H1 (cell line): ENCODE results near the gene SSH2. TPM values are rescaled to one million over a fixed set of nuclear protein-coding genes. Genes with fewer than 3 reads are reported as not detected.

Experiments used
- CHD7 ChIP-seq: fragments of 300-600 bp; sonication (generic); IDR thresholded peaks from 2 replicates; pipeline ENCODE4 v1.7.1; 2012; ENCODE audit warnings: low read length, moderate library complexity, mild to moderate bottlenecking, inconsistent platforms; ENCODE audit not compliant: insufficient replicate concordance
- CREB1 ChIP-seq: IDR thresholded peaks from 2 replicates; pipeline ENCODE4 v1.6.1; 2012; ENCODE audit warnings: inconsistent platforms
- CTBP2 ChIP-seq: IDR thresholded peaks from 2 replicates; pipeline ENCODE4 v1.7.0; 2011; ENCODE audit warnings: borderline replicate concordance, mild to moderate bottlenecking, moderate library complexity, mixed read lengths, low read length; ENCODE audit not compliant: insufficient read depth, insufficient read length
- CTCF ChIP-seq, 3 experiments: IDR thresholded peaks; 1 replicate in 2 of 3; 2 replicates in 1 of 3; pipeline versions ENCODE4 v1.5.1 to v1.6.1; 2011; ENCODE audit warnings: low read length in 3 of 3, mild to moderate bottlenecking in 3 of 3, inconsistent platforms in 2 of 3, low read depth in 1 of 3, moderate library complexity in 1 of 3; ENCODE audit not compliant: insufficient read depth in 1 of 3; ENCODE audit errors: control extremely low read depth in 1 of 3
- E2F6 ChIP-seq: IDR thresholded peaks from 2 replicates; pipeline ENCODE4 v1.6.1; 2012; ENCODE audit warnings: inconsistent platforms
- JUN ChIP-seq: IDR thresholded peaks from 2 replicates; pipeline ENCODE4 v1.6.1; 2011; ENCODE audit warnings: low read depth, mild to moderate bottlenecking, improper control_type of control experiment, low read length
- MAFK ChIP-seq: IDR thresholded peaks from 2 replicates; pipeline ENCODE4 v1.6.1; 2012; ENCODE audit warnings: low read depth, mild to moderate bottlenecking, improper control_type of control experiment, low read length
- TAF1 ChIP-seq: IDR thresholded peaks from 2 replicates; pipeline ENCODE4 v1.6.1; 2011; ENCODE audit warnings: mild to moderate bottlenecking, low read depth, low read length
- TAF7 ChIP-seq: optimal IDR thresholded peaks from 2 replicates; pipeline ENCODE3; 2011; ENCODE audit warnings: low read depth, mild to moderate bottlenecking, inconsistent platforms, low read length, moderate library complexity, borderline replicate concordance
- polyA plus RNA-seq, 7 experiments: library from polyadenylated mRNA; depleted of rRNA in 3 of 7; stranded (reverse) in 5 of 7; unstranded in 2 of 7; fragments of >200 nt in 5 of 7; fragments of 200-250 nt in 2 of 7; gene quantifications; 1 replicate in 5 of 7; 2 replicates in 1 of 7; 4 replicates in 1 of 7; pipeline versions ENCODE4 v1.2.1 to v1.2.3, GENCODE V29; 2011 to 2013; ENCODE audit warnings: missing spikeins in 2 of 7, mixed read lengths in 2 of 7
- total RNA-seq: library from RNA; stranded (reverse); fragmentation: NEBNext Ultra II Directional; extraction: Animal tissue kit (Norgen Biotek cat#: 25700); gene quantifications from 2 replicates; pipeline ENCODE4 v1.2.1, GENCODE V29; 2021

SSH2 gene
- total and polyA plus RNA-seq, 2 of the 8 experiments (the other 6 are each of a cell fraction or from before 2014, with no cell fraction given), result 5.2 to 15.9 TPM

GRCh38 chr17:29652976-29653375 is 277.1 kb downstream of the SSH2 start (continued):
- TF ChIP-seq CHD7 (no peak), MAFK (no peak), CREB1 (no peak), CTCF (IDR thresholded peaks at IDR 0.05; ENCODE audit: control extremely low read depth in 1 of 3, insufficient read depth in 1 of 3, low read depth in 1 of 3, low read length in 3 of 3) (no peak), TAF7 (no peak), TAF1 (no peak), JUN (no peak), E2F6 (no peak), CTBP2 (no peak)
